Gastrocnemius medialis (tissue), 4 donors: Measurements from ENCODE around the gene TMEM150B.

Source experiments
- CTCF ChIP-seq, 5 experiments: fragments of 450-650 bp in 3 of 5; fragments of 200-600 bp in 2 of 5; sonication (generic) in 2 of 5; IDR thresholded peaks in 4 of 5; conservative IDR thresholded peaks in 1 of 5; 1 replicate in 4 of 5; 2 replicates in 1 of 5; pipeline ENCODE4 v1.5.1; 2016 to 2019; ENCODE audit warnings: antibody characterized with exemption in 5 of 5, mild to moderate bottlenecking in 3 of 5, moderate library complexity in 3 of 5
- POLR2A ChIP-seq, 2 donors: fragments of 450-650 bp; IDR thresholded peaks; one replicate each; pipeline ENCODE4 v1.6.1; 2017; ENCODE audit warnings: antibody characterized with exemption in 2 of 2, mild to moderate bottlenecking in 2 of 2, moderate library complexity in 2 of 2

GRCh38 chr19:55272142-55272541, 53.0 kb downstream of the TMEM150B start:
- no peak for TF ChIP-seq CTCF (IDR thresholded peaks at IDR 0.05 in 4 of 5, conservative IDR thresholded peaks at IDR 0.05 in 1 of 5)
- no peak for TF ChIP-seq POLR2A (IDR thresholded peaks at IDR 0.05)
